Astrocyte of the cerebellum (primary cell): ENCODE data around the gene CYP1A2.

Experiments used
- DNase-seq: peaks from one replicate; pipeline ENCODE4 v3.0.0-alpha.2; 2011; ENCODE audit warnings: low read depth
- H3K4me3 ChIP-seq: 2 replicates; pipeline ENCODE4 v1.5.1; 2011; ENCODE audit warnings: mild to moderate bottlenecking, low read depth, low read length, moderate library complexity
- in situ Hi-C: cut with HindIII; loops from 2 replicates; pipeline ENCODE4 v1.10.0; 2017; ENCODE audit warnings: low sequenced_read_pairs
- TF ChIP-seq, protein P1 (sequence below): IDR thresholded peaks from 2 replicates; pipeline ENCODE4 v1.5.1; 2012; ENCODE audit warnings: low read length, low read depth, moderate library complexity, mild to moderate bottlenecking; ENCODE audit errors: missing control alignments

Gene CYP1A2

DNA sequence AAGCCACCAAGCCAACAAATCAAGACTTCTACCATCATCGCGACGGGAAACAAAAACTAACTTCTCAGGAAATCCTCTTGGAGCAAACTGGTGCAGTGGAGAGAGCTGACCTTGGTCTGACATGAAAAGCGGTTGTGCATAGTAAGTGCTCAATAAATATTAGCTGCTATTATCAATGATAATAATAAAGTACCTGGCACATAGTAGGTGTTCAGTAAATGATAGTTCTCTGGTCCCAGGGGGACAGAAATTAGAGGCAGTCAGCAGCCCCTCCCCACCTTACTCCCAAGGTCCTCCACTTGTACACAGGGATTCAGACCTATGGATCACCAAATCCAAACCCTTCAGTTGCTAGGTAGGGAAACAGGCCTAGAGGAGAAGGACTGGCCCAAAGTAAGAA, 27.2 kb downstream of the CYP1A2 start:
- TF ChIP-seq, protein P1, sequence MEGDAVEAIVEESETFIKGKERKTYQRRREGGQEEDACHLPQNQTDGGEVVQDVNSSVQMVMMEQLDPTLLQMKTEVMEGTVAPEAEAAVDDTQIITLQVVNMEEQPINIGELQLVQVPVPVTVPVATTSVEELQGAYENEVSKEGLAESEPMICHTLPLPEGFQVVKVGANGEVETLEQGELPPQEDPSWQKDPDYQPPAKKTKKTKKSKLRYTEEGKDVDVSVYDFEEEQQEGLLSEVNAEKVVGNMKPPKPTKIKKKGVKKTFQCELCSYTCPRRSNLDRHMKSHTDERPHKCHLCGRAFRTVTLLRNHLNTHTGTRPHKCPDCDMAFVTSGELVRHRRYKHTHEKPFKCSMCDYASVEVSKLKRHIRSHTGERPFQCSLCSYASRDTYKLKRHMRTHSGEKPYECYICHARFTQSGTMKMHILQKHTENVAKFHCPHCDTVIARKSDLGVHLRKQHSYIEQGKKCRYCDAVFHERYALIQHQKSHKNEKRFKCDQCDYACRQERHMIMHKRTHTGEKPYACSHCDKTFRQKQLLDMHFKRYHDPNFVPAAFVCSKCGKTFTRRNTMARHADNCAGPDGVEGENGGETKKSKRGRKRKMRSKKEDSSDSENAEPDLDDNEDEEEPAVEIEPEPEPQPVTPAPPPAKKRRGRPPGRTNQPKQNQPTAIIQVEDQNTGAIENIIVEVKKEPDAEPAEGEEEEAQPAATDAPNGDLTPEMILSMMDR, result no peak
- DNase-seq, result no peak
- H3K4me3 ChIP-seq, result no peak overlapping the region
- in situ Hi-C loops, result loop anchor here (10.0 kb wide), 1 partner anchor 401 kb away; no protein-coding TSS in a partner anchor

DNA sequence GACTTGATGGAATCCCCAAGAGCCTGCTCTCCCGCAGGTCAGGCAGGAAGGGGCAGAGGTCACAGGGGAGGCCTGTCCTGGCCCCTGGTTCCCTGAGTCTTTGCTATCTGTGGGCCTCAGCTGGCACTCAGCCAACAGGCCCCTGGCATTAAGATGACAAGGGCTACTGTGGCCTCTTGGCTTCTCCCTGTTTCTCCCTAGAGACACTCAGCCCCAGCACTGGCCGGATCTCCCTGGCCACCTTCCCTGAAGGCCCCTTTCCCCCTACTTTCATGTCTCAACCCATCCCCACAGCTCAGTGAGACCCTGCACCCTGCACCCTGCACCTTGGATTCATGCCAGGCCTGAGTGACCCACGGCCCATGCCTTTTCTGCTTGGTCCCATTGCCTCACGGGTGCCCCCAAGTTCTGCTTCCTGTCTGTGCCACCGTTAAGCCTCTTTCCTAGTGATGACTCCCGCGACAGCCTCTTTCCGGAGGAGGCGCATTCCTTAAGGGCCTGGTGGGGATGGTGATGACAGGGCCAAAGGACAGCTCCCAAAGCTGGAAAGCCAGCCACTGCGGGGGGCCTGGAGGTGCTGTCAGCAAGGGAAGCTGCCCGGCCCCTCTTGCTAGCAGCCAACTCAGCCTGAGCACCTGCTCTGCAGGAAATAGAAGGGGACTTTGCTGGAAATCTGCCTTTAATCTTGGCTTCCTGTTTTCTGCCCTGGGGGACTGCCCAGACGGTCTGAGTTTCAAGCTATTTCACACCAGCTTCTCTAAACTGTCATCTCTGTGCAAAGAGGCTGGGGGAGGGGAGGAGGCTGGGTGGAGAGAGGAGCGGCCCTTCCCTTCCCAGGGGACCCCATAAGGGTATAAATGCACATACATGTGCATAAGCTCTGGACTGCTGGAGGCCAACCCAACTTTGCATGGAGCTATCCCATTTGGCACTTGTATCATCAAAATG, 28.4 kb downstream of the CYP1A2 start:
- H3K4me3 ChIP-seq, result no peak overlapping the region
- in situ Hi-C loops, result loop anchor here (10.0 kb wide), 1 partner anchor 402 kb away; no protein-coding TSS in a partner anchor
- TF ChIP-seq, protein P1, result no peak
- DNase-seq, result no peak

DNA sequence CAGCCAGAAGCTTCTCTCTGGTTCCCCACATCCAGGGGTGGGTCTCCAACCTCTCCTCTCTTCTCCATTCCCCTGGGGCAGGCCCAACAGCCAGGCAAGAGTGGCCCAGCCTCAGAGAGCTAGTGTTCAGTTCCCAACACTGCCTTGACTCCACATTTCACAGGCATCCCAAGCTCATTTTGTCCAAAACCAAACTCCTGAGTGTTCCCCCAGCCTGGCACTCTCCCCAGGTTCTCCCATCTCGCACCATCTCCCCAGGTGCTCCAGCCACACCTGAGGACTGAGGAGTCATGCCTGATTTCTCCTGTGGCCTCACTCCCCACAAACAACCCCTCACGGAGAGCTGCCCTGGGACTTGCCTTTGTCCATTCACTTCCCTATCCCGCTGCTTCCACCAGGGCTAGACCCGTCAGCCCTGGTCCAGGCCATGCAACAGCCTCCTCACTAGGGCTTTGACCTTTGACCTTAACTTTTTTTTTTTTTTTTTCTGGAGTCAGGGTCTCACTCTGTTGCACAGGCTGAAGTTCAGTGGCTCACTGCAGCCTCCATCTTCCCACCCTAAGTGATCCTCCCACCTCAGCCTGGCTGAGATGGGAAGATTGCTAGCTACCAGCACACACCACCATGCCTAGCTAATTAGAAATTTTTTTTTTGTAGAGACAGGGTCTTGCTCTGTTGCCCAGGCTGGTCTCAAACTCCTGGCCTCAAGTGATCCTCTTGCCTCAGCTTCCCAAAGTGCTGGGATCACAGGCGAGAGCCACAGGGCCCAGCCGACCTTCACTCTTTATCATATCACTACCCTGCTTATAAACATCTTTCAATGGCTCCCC, 29.3 kb downstream of the CYP1A2 start:
- TF ChIP-seq, protein P1, result no peak
- no peak for DNase-seq
- in situ Hi-C loops, result loop anchor here (10.0 kb wide), 1 partner anchor 403 kb away; no protein-coding TSS in a partner anchor
- H3K4me3 ChIP-seq, result no peak overlapping the region

DNA sequence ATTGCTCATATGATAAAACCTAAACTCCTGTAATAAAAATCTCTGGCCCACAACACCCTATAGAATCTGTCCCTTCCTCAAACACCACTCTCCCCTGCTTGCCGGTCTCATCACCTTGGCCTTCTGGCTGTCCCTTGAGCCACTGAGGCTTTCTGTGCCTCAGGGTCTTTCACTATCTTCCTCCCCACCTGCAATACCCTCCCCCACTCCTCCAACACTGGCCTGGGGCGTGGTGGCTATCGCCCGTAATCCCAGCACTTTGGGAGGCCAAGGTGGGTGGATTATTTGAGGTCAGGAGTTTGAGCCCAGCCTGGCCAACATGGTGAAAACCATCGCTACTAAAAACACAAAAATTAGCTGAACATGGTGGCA, 29.9 kb downstream of the CYP1A2 start:
- TF ChIP-seq, protein P1, result no peak
- in situ Hi-C loops, result loop anchor here (10.0 kb wide), 1 partner anchor 404 kb away; no protein-coding TSS in a partner anchor
- DNase-seq, result no peak
- no peak overlapping the region for H3K4me3 ChIP-seq

DNA sequence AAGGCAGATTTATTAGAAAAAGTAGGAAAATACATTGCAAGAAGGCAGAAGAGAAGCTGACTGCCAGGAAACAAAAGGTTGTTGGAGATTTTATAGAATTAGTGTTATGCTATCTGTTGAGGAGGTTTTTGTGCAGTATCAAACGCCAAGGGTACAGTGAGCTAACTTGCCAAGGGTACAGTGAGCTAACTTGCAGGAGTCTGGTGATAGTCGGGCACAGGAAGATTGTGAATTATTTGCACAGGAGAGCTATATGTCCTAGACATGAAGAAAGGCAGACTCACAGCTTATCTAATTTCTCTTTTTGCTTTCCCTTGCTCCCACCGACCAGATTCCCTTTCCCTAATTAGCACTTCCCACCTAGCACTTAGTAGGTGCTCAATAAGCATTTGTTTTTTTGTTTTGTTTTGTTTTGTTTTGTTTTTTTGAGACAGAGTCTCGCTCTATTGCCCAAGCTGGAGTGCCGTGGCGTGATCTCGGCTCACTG, 30.6 kb downstream of the CYP1A2 start:
- DNase-seq, result no peak
- TF ChIP-seq, protein P1, result no peak
- in situ Hi-C loops, result loop anchor here (10.0 kb wide), 1 partner anchor 404 kb away; no protein-coding TSS in a partner anchor
- H3K4me3 ChIP-seq, result no peak overlapping the region
